ENCODE results near the gene TLE4. TPM values are rescaled to one million over a fixed set of nuclear protein-coding genes. Genes with fewer than 3 reads are reported as not detected.
"Not testable (repeated sequence)": the region's sequence is repeated elsewhere in the genome, so short reads cannot be mapped to it uniquely, and the experiment has no call there.

TLE4 gene
- total and polyA plus RNA-seq, 4 donors, result 33.4 to 57.9 (median 50.2) TPM

- H3K27me3 ChIP-seq (ENCODE audit: control insufficient read depth, insufficient read depth, low read length), result no peaks in the 10 kb centered on the region
- H3K27ac ChIP-seq (ENCODE audit: low read depth, low read length), result no peak overlapping the region
- no CpG with 5 or more reads among the region's 4 CpGs for WGBS (ENCODE audit: insufficient coverage)
- no peaks in the 10 kb centered on the region for H3K4me1 ChIP-seq (ENCODE audit: control insufficient read depth, insufficient read depth, low read length)
- peaks cover 8% of the 10 kb centered on the region for H3K9me3 ChIP-seq (ENCODE audit: control insufficient read depth, insufficient read depth, low read length)
- DNase-seq (ENCODE audit: low read depth in 4 of 6, low spot score in 6 of 6), result no peak
- H3K4me3 ChIP-seq (ENCODE audit: low read depth, low read length), result no peak overlapping the region
- no peaks in the 10 kb centered on the region for H3K36me3 ChIP-seq (ENCODE audit: control insufficient read depth, insufficient read depth, low read length)
Measured at GRCh38 chr9:79598562-79599345, 27.0 kb downstream of the TLE4 start.

- no peaks in the 10 kb centered on the region for H3K4me1 ChIP-seq (ENCODE audit: control insufficient read depth, insufficient read depth, low read length)
- 42% methylated on average over 4 of the region's 5 CpGs for WGBS (ENCODE audit: insufficient coverage)
- no peak for DNase-seq (ENCODE audit: low read depth in 4 of 6, low spot score in 6 of 6)
- H3K4me3 ChIP-seq (ENCODE audit: low read depth, low read length), result no peak overlapping the region
- no peaks in the 10 kb centered on the region for H3K36me3 ChIP-seq (ENCODE audit: control insufficient read depth, insufficient read depth, low read length)
- H3K27me3 ChIP-seq (ENCODE audit: control insufficient read depth, insufficient read depth, low read length), result no peaks in the 10 kb centered on the region
- peaks cover 8% of the 10 kb centered on the region for H3K9me3 ChIP-seq (ENCODE audit: control insufficient read depth, insufficient read depth, low read length)
- no peak overlapping the region for H3K27ac ChIP-seq (ENCODE audit: low read depth, low read length)
Measured at GRCh38 chr9:79600466-79600865, 28.7 kb downstream of the TLE4 start.

GRCh38 chr9:79603222-79603920 lies 31.6 kb downstream of the TLE4 start:
- peaks cover 8% of the 10 kb centered on the region for H3K9me3 ChIP-seq (ENCODE audit: control insufficient read depth, insufficient read depth, low read length)
- H3K4me1 ChIP-seq (ENCODE audit: control insufficient read depth, insufficient read depth, low read length), result no peaks in the 10 kb centered on the region
- H3K36me3 ChIP-seq (ENCODE audit: control insufficient read depth, insufficient read depth, low read length), result no peaks in the 10 kb centered on the region
- WGBS (ENCODE audit: insufficient coverage), result 100% methylated on average over 1 of the region's 3 CpGs
- no peak for DNase-seq (ENCODE audit: low read depth in 4 of 6, low spot score in 6 of 6)
- no peaks in the 10 kb centered on the region for H3K27me3 ChIP-seq (ENCODE audit: control insufficient read depth, insufficient read depth, low read length)
- no peak overlapping the region for H3K4me3 ChIP-seq (ENCODE audit: low read depth, low read length)
- H3K27ac ChIP-seq (ENCODE audit: low read depth, low read length), result no peak overlapping the region

- Histone ChIP-seq H3K36me3 (ENCODE audit: control insufficient read depth, insufficient read depth, low read length) (no peaks in the 10 kb centered on the region), H3K27me3 (ENCODE audit: control insufficient read depth, insufficient read depth, low read length) (no peaks in the 10 kb centered on the region), H3K27ac (ENCODE audit: low read depth, low read length) (no peak overlapping the region), H3K4me1 (ENCODE audit: control insufficient read depth, insufficient read depth, low read length) (no peaks in the 10 kb centered on the region), H3K9me3 (ENCODE audit: control insufficient read depth, insufficient read depth, low read length) (peaks cover 8% of the 10 kb centered on the region), H3K4me3 (ENCODE audit: low read depth, low read length) (no peak overlapping the region)
- no peak for DNase-seq (ENCODE audit: low read depth in 4 of 6, low spot score in 6 of 6)
Measured at GRCh38 chr9:79604149-79604548, 32.4 kb downstream of the TLE4 start.

- WGBS (ENCODE audit: insufficient coverage), result no CpG with 5 or more reads among the region's 5 CpGs
- no peaks in the 10 kb centered on the region for H3K4me1 ChIP-seq (ENCODE audit: control insufficient read depth, insufficient read depth, low read length)
- H3K4me3 ChIP-seq (ENCODE audit: low read depth, low read length), result no peak overlapping the region
- no peaks in the 10 kb centered on the region for H3K27me3 ChIP-seq (ENCODE audit: control insufficient read depth, insufficient read depth, low read length)
- no peak for DNase-seq (ENCODE audit: low read depth in 4 of 6, low spot score in 6 of 6)
- H3K36me3 ChIP-seq (ENCODE audit: control insufficient read depth, insufficient read depth, low read length), result no peaks in the 10 kb centered on the region
- peaks cover 8% of the 10 kb centered on the region for H3K9me3 ChIP-seq (ENCODE audit: control insufficient read depth, insufficient read depth, low read length)
- H3K27ac ChIP-seq (ENCODE audit: low read depth, low read length), result no peak overlapping the region
Measured at GRCh38 chr9:79604921-79605562, 33.3 kb downstream of the TLE4 start.

- not testable (repeated sequence) for H3K4me1 ChIP-seq (ENCODE audit: control insufficient read depth, insufficient read depth, low read length); H3K4me3 ChIP-seq (ENCODE audit: low read depth, low read length); H3K27me3 ChIP-seq (ENCODE audit: control insufficient read depth, insufficient read depth, low read length); H3K27ac ChIP-seq (ENCODE audit: low read depth, low read length); DNase-seq (ENCODE audit: low read depth in 4 of 6, low spot score in 6 of 6); H3K36me3 ChIP-seq (ENCODE audit: control insufficient read depth, insufficient read depth, low read length); H3K9me3 ChIP-seq (ENCODE audit: control insufficient read depth, insufficient read depth, low read length)
- no CpG with 5 or more reads among the region's 1 CpG for WGBS (ENCODE audit: insufficient coverage)
Measured at GRCh38 chr9:79606529-79606928, 34.8 kb downstream of the TLE4 start.

GRCh38 chr9:79609468-79610018 lies 37.8 kb downstream of the TLE4 start:
- no CpG with 5 or more reads among the region's 1 CpG for WGBS (ENCODE audit: insufficient coverage)
- H3K4me3 ChIP-seq (ENCODE audit: low read depth, low read length), result no peak overlapping the region
- no peak for DNase-seq (ENCODE audit: low read depth in 4 of 6, low spot score in 6 of 6)
- no peaks in the 10 kb centered on the region for H3K9me3 ChIP-seq (ENCODE audit: control insufficient read depth, insufficient read depth, low read length)
- H3K4me1 ChIP-seq (ENCODE audit: control insufficient read depth, insufficient read depth, low read length), result no peaks in the 10 kb centered on the region
- H3K36me3 ChIP-seq (ENCODE audit: control insufficient read depth, insufficient read depth, low read length), result no peaks in the 10 kb centered on the region
- no peaks in the 10 kb centered on the region for H3K27me3 ChIP-seq (ENCODE audit: control insufficient read depth, insufficient read depth, low read length)
- no peak overlapping the region for H3K27ac ChIP-seq (ENCODE audit: low read depth, low read length)

- Histone ChIP-seq H3K4me1 (ENCODE audit: control insufficient read depth, insufficient read depth, low read length) (no peaks in the 10 kb centered on the region), H3K36me3 (ENCODE audit: control insufficient read depth, insufficient read depth, low read length) (no peaks in the 10 kb centered on the region), H3K27me3 (ENCODE audit: control insufficient read depth, insufficient read depth, low read length) (no peaks in the 10 kb centered on the region), H3K27ac (ENCODE audit: low read depth, low read length) (no peak overlapping the region), H3K9me3 (ENCODE audit: control insufficient read depth, insufficient read depth, low read length) (no peaks in the 10 kb centered on the region), H3K4me3 (ENCODE audit: low read depth, low read length) (no peak overlapping the region)
- WGBS (ENCODE audit: insufficient coverage), result 38% methylated on average over 2 of the region's 5 CpGs
- DNase-seq (ENCODE audit: low read depth in 4 of 6, low spot score in 6 of 6), result peak in 3 of 6 donors; percentile 52 to 86 (median 77)
Measured at GRCh38 chr9:79610019-79610631, 38.4 kb downstream of the TLE4 start.

GRCh38 chr9:79610791-79611614 lies 39.2 kb downstream of the TLE4 start:
- 20% methylated on average over 1 of the region's 4 CpGs for WGBS (ENCODE audit: insufficient coverage)
- no peaks in the 10 kb centered on the region for H3K4me1 ChIP-seq (ENCODE audit: control insufficient read depth, insufficient read depth, low read length)
- H3K36me3 ChIP-seq (ENCODE audit: control insufficient read depth, insufficient read depth, low read length), result no peaks in the 10 kb centered on the region
- peak in 2 of 6 donors; percentile 64 to 80 for DNase-seq (ENCODE audit: low read depth in 4 of 6, low spot score in 6 of 6)
- H3K9me3 ChIP-seq (ENCODE audit: control insufficient read depth, insufficient read depth, low read length), result no peaks in the 10 kb centered on the region
- H3K27ac ChIP-seq (ENCODE audit: low read depth, low read length), result no peak overlapping the region
- no peaks in the 10 kb centered on the region for H3K27me3 ChIP-seq (ENCODE audit: control insufficient read depth, insufficient read depth, low read length)
- no peak overlapping the region for H3K4me3 ChIP-seq (ENCODE audit: low read depth, low read length)
